OCI-LY3 (cell line): ENCODE results near the gene TNS1.
A peak's percentile ranks its signal among the peaks of the same experiment; 100 is the strongest.

Experiments
- H2AFZ ChIP-seq: fragments of 200-600, 300-600 bp; shearing (Covaris generic); 2 replicates; pipeline ENCODE4 v1.6.0; 2014; ENCODE audit warnings: antibody characterized with exemption, low read depth, low read length
- H3K27ac ChIP-seq: fragments of 200-600, 300-600 bp; sonication (generic); 2 replicates; pipeline ENCODE4 v1.5.1; 2014; ENCODE audit warnings: mild to moderate bottlenecking, low read length, moderate library complexity, mixed read lengths
- H3K27me3 ChIP-seq: fragments of 200-600, 300-600 bp; sonication (generic); 2 replicates; pipeline ENCODE4 v1.6.1; 2014; ENCODE audit warnings: low read depth, low read length, mixed read lengths
- H3K36me3 ChIP-seq: fragments of 200-600, 300-600 bp; sonication (generic); replicated peaks from 2 replicates; pipeline ENCODE3; 2014; ENCODE audit warnings: low read depth, low read length, mixed read lengths
- H3K4me1 ChIP-seq: fragments of 300-600, 200-600 bp; sonication (generic); 2 replicates; pipeline ENCODE4 v1.6.1; 2014; ENCODE audit warnings: low read length, mixed read lengths
- H3K4me2 ChIP-seq: fragments of 200-600, 300-600 bp; sonication (generic); 2 replicates; pipeline ENCODE4 v1.6.1; 2014; ENCODE audit warnings: low read length, mixed read lengths
- H3K4me3 ChIP-seq: fragments of 300-600, 200-600 bp; sonication (generic); 2 replicates; pipeline ENCODE4 v1.5.1; 2014; ENCODE audit warnings: antibody characterized with exemption, mild to moderate bottlenecking, low read length, moderate library complexity
- H3K79me2 ChIP-seq: fragments of 300-600, 200-600 bp; shearing (Covaris generic); 2 replicates; pipeline ENCODE4 v1.6.1; 2014; ENCODE audit warnings: mild to moderate bottlenecking, low read length, mixed read lengths
- H3K9ac ChIP-seq: fragments of 300-600, 200-600 bp; shearing (Covaris generic); 2 replicates; pipeline ENCODE4 v1.6.0; 2014; ENCODE audit warnings: mild to moderate bottlenecking, low read length, moderate library complexity
- H3K9me3 ChIP-seq: fragments of 200-600, 300-600 bp; shearing (Covaris generic); 2 replicates; pipeline ENCODE4 v1.6.1; 2014; ENCODE audit warnings: low read length, mixed read lengths; ENCODE audit not compliant: insufficient read depth
- H4K20me1 ChIP-seq: fragments of 200-600, 300-600 bp; sonication (generic); 2 replicates; pipeline ENCODE4 v1.6.1; 2016; ENCODE audit warnings: low read length, mixed read lengths; ENCODE audit not compliant: insufficient read depth
- CTCF ChIP-seq: fragments of 200-600, 300-600 bp; sonication (generic); IDR thresholded peaks from 2 replicates; pipeline ENCODE4 v1.5.1; 2014; ENCODE audit warnings: antibody characterized with exemption, low read length, low read depth
- EZH2phosphoT487 ChIP-seq: fragments of 200-600 bp; shearing (Covaris generic); IDR thresholded peaks from 2 replicates; pipeline ENCODE4 v1.6.1; 2018; ENCODE audit warnings: antibody characterized with exemption, mixed run types, low read depth

The TNS1 gene

GRCh38 chr2:218033590-218034496 is 31.0 kb upstream of the TNS1 start:
- no peaks in the 10 kb centered on the region for H4K20me1 ChIP-seq
- H3K27me3 ChIP-seq = 0 out of 2 replicates have a peak, but pooled peaks cover 2% of the 10 kb centered on the region
- H3K36me3 ChIP-seq = no peaks in the 10 kb centered on the region
- H3K27ac ChIP-seq = no peak overlapping the region
- H2AFZ ChIP-seq = peak overlapping the region; percentile 56; the same call in 1 of the 2 replicates
- peak overlapping the region; percentile 76 for H3K4me3 ChIP-seq
- peaks cover 6% of the 10 kb centered on the region; the same call in 1 of the 2 replicates for H3K4me1 ChIP-seq
- no peak for TF ChIP-seq EZH2phosphoT487
- no peak for TF ChIP-seq CTCF
- peak overlapping the region; percentile 67 for H3K9ac ChIP-seq
- peak overlapping the region; percentile 93 for H3K4me2 ChIP-seq
- H3K9me3 ChIP-seq = no peaks in the 10 kb centered on the region
- H3K79me2 ChIP-seq = no peaks in the 10 kb centered on the region

- Histone ChIP-seq H4K20me1 (no peaks in the 10 kb centered on the region), H3K9ac (no peak overlapping the region), H3K27ac (no peak overlapping the region), H3K4me2 (no peak overlapping the region), H3K27me3 (0 out of 2 replicates have a peak, but pooled peaks cover 2% of the 10 kb centered on the region), H3K36me3 (no peaks in the 10 kb centered on the region), H3K4me3 (no peak overlapping the region), H3K4me1 (peaks cover 6% of the 10 kb centered on the region; the same call in 1 of the 2 replicates), H3K9me3 (no peaks in the 10 kb centered on the region), H2AFZ (no peak overlapping the region), H3K79me2 (no peaks in the 10 kb centered on the region)
- TF ChIP-seq CTCF (no peak), EZH2phosphoT487 (no peak)
These were observed 30.4 kb upstream of the TNS1 start for GRCh38 chr2:218033208-218033589.

- no peaks in the 10 kb centered on the region for H3K9me3 ChIP-seq
- no peak overlapping the region for H3K9ac ChIP-seq
- no peaks in the 10 kb centered on the region for H4K20me1 ChIP-seq
- no peaks in the 10 kb centered on the region for H3K36me3 ChIP-seq
- no peak overlapping the region for H3K27ac ChIP-seq
- no peak overlapping the region for H3K4me2 ChIP-seq
- H3K4me3 ChIP-seq = no peak overlapping the region
- H3K27me3 ChIP-seq = 0 out of 2 replicates have a peak, but pooled peaks cover 2% of the 10 kb centered on the region
- no peak for TF ChIP-seq EZH2phosphoT487
- TF ChIP-seq CTCF = no peak
- no peaks in the 10 kb centered on the region for H3K79me2 ChIP-seq
- peaks cover 6% of the 10 kb centered on the region; the same call in 1 of the 2 replicates for H3K4me1 ChIP-seq
- no peak overlapping the region for H2AFZ ChIP-seq
These were observed 29.8 kb upstream of the TNS1 start for GRCh38 chr2:218032336-218033171.
